IPS-18c (cell line): Measurements from ENCODE around the gene ATF6B.

Experiments used
- H3K4me3 ChIP-seq: 2 replicates; pipeline ENCODE4 v1.7.0; 2013; ENCODE audit warnings: low read depth, mild to moderate bottlenecking, low read length, moderate library complexity; ENCODE audit not compliant: insufficient read depth
- H3K9me3 ChIP-seq: one replicate; pipeline ENCODE4 v1.6.1; 2013; ENCODE audit warnings: mild to moderate bottlenecking, low read length, moderate library complexity; ENCODE audit not compliant: control insufficient read depth, insufficient read depth

ATF6B gene

DNA sequence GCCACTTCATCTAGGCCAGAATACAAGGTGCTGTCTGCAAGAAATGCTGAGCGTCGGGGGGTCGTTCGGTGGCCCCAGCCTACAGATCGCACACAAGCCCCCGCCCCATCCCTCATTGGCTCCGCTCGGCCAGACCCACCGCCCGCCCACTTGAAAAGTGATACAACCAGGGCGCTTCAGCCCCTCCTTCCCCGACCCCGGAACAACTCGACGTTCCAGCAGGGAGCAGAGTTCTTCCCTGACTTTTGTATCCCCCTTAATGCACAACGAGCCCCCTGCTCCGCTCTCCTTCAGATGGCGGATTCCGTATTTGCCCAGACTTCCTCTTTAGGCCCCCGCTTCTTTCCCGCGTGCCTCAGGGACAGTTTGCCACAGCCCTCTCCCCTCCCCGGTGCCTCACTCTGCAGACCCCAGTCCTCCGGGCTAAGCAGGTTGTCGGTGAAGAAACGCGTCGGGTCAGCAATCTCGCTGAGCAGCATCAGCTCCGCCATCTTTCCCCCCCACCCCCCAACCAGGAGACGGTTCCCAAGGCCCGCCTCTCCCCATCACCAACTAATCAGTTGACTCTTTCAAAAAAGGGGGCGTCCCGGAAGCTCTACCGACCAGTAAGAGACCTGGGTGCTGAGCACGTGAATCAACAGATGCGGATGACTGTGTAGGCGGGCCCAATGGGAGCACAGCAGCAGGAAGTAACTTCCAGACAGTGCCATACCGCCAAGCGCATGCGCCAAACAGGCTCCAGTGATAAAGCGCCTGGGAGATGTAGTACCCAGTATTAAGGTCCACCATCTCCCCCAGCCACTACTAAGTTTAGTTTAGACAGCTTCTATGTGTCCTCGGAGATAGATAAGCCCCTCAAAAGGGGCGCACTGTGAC is at the start of gene ATF6B:
Gene ATF6B (minus strand): TSS at position 530 of the 876 bp plus-strand sequence. CDS start 39 bp downstream, at position 491.
- H3K9me3 ChIP-seq, result no peaks in the 10 kb centered on the region
- peak within 1 kb of the TSS; percentile 92 for H3K4me3 ChIP-seq

DNA sequence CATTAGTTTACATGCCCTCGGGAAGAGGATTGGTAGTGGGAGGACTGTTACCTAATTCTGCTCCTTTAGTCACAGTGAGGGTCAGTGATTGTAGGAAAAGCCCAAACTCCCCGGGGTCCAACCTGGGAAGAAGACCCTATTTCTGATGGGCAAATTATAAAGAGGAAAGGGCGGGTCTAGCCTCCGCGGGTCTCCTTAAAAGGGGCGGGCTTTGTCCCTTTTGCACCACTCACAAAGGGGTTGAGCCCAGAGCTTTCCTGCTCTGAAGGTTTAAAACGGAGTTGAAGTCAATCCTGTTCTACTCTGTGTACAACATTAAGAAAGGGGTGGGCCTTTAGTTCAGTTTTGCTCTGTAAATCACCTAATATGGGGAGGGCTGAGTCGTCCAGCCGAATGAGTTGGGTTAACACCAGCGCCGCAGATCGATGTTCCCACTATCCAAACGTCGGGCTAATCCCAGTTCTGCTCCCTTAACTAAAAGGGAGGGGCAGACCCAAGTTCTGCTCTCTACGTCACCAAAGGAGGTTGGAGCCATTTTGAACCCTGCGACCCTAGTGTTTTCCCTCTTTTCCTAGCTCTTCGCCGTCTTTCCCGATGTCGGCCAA is 49.2 kb upstream of the ATF6B start:
- Histone ChIP-seq H3K4me3 (peak overlapping the region; percentile 89), H3K9me3 (no peaks in the 10 kb centered on the region)

DNA sequence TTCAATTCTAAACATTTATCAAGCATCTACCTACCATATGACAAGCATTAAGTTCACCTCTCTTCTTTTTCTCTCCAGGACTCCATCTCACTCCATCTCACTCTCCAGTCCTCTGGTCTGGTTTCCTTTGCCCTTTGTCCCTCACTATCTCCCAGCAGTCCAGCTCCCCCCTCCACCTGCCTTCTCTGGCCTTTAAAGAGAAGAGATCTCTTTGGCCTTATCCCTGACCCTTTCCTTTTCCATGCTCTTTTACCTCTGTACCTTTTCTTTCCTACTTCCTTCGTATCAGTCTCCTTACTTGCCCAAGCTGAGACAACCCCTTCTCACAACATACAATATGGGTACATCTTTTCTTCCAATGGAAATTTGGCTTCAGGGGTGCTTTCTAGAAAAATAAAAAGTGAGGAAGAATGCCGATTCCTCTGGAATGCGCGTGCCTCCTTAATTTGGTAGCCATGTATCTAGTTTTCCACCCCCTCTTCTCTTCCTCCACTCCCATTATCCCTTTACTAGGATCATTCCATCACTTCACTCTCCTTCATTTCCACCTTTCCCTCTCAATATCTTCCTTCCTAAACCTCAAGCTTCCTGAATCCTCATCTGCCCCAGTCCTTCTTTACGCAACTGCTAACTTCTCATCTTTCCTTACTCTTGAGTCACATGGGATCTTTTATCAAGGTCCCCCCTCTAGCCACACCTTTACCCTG is 48.6 kb upstream of the ATF6B start:
- peak overlapping the region; percentile 89 for H3K4me3 ChIP-seq
- no peaks in the 10 kb centered on the region for H3K9me3 ChIP-seq

DNA sequence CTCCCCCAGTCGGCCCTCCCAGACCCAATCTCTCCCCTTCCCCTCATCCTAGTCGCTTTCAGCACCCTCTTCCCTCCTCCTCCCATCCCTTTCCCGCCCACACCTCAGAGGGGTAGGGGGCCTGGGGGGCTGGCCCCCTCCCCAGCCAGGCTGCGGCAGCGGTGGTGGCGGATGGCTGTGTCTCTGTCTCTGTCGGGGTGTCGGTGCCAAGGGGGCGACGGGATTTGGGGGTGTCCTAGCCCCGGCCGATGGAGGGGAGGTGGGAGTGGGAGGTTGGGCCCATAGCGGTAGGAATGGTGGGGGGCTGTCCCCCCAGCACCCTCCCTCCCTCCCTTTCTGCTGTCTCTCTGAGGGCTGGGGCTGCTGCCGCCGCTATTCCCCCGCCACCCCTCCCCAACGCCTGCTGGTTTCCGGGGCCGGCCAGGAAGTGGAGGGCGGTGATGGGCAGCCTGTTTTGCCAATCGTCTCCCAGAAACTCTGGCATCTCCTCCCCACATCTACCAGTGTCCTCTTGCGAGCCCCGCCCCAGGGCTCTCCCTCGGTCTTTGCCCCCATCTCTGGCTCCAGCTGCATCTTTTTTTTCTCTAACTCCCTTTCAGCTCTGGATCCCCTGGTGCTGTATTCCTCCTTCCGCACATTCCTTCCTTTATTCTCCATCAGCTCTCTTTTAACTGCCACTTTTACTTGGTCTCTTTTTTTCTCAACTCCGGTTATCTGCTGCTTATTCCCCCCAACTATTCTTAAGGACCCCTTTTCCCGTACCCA is 47.8 kb upstream of the ATF6B start, which contains the start of gene AGPAT1:
Gene AGPAT1 (minus strand): TSS at position 374 of the 765 bp plus-strand sequence. CDS start 4,588 bp downstream, outside the sequence.
- Histone ChIP-seq H3K9me3 (no peaks in the 10 kb centered on the region), H3K4me3 (peak within 1 kb of the TSS; percentile 89)

DNA sequence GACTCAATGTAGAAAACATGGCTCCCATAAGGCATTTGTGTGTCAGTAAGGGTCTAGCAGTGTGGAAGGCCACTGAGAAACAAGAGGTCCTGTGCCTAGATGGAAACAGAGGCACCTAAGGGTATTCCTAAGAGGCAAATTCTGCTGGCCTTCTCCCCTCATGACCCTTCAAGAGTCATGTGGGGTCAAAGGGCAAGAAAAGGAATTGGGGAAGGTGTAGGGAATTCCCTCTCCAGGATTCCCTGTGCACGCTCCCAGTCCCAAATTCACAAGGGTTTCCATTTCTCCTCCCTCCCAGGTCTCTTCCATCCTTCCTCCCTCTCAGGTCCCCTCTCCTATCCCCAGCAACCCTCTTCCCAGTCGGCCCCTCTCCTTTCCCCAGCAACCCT is 47.3 kb upstream of the ATF6B start:
- H3K4me3 ChIP-seq, result peak overlapping the region; percentile 89

DNA sequence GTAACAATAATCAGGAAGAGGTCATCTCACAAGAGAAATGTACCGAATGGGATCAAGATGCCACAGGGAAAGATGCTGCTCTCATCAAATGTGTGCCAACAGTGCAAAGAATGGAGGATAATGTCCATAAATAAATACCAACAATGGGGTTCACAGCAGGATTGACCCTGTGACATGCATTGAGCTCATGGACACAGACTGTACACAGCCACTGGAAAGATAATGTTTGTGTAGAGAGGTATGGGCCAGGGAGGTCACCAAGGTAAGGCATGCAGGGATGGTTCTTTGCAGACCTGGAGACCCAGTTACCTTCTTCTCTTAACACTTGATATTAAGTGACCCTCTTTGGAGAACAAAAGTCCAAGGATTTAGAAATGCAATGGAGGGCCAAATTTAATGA is 46.4 kb upstream of the ATF6B start:
- Histone ChIP-seq H3K9me3 (no peaks in the 10 kb centered on the region), H3K4me3 (no peak overlapping the region)

More for the DNA sequence above, 47.3 kb upstream of the ATF6B start:
- no peaks in the 10 kb centered on the region for H3K9me3 ChIP-seq

DNA sequence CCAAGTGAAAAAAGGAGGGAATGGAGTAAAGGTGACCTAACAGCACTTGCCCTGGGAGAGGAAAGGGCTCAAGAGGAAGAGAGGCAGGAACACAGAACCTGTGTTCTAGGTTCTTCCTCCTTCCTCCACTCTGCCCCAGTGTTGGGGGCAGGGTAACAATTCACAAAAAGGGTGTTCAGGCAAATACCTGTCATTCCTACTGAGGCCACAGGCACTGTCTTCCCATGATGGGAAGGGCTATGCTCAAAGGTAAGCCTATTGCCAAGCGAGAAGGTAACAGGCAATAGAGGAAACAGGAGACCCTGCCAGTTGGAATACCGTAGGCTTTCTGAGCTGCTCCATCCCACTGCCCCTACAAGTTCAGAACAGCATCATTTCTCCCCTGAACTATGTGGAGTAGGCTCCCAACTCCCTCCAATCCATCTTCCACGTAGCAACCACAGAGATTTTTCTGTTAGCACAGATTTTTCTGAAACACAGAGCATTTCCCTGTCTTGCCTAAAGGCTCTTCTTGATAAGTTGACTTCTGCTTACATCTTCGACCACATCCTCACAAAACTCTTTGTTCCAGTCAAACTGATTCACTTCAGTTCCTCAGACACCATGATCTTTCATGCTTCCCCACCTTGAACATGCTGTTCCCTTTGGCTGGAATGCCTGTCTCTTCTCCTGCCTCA is 45.1 kb upstream of the ATF6B start:
- no peaks in the 10 kb centered on the region for H3K9me3 ChIP-seq
- H3K4me3 ChIP-seq, result 0 out of 2 replicates have a peak overlapping the region, but pooled peaks have one; percentile 10

DNA sequence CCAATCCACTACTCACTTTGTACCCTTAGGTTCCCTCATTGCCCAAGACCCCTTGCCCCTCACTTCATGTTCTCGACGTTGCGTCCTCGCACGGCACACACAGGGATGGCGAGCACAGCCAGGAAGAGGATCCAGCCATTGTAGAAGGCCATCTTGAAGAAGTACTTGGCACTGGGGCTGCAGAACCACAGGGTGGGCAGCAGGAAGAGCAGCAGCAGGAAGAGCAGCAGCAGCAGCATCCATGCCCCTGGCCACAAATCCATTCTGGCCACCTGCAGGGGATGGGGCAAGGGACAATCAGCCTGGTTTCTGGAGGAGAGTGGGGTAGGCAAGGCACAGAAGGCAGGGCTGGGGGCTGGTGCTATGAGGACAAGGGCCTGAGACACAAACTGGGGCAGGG is 43.2 kb upstream of the ATF6B start:
- H3K4me3 ChIP-seq, result no peak overlapping the region

DNA sequence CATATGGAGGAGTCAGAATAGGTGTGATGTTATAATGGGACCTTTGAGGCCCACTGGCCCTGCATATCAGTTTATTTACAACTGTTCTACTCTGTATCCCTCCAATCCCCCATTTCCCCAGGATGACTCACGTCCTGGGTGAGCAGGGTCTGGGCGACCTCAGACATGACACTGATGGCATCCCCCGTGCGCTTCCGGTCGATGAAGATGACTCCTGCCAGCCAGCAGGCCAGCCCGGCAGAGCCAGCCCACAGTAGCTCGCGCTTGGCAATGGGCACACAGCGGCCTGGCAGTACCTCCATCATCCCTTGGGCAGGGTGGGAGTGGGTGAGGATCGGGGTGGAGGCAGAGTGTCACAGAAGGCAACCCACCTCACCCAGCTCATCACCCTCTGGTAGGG is 42.2 kb upstream of the ATF6B start:
- Histone ChIP-seq H3K9me3 (no peaks in the 10 kb centered on the region), H3K4me3 (no peak overlapping the region)

More for the DNA sequence above, 43.2 kb upstream of the ATF6B start:
- H3K9me3 ChIP-seq, result no peaks in the 10 kb centered on the region

DNA sequence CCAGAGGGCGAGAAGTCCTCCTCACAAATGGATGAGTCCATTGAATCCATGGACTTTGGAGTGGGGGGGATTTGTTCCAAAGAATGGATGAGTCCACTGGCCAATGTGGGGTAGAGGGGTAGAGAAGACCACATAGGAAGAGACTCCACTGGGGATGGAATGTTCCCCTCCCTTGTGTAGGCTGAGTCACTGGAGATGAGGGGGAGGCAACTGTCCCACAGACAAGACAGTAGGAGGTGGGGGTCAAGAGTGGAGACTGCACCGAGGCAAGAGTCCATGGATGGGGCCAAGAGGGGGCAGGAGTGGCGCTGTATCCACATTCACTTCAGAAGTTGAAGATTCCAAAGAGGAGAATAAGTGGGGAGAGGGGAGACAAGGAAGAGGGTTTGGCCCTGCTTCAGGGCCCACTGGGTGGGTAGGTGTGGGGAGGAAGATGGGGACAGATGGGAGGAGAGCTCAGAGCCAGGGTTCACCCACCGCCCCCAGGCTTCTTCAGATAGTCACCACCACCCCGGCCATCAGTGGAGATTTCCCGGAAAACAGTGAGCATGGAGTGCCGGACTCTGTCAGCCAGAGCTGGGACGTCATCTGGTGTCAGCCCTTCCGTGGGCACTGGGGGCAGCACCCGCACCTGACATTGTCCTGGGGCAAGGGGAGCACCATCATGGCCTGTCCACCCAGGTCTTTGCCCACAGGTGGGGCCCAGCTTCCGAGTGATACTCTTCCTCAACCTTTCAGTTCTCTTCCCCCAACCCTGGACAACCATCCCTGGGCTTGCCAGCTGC is 41.0 kb upstream of the ATF6B start:
- H3K4me3 ChIP-seq, result no peak overlapping the region
- no peaks in the 10 kb centered on the region for H3K9me3 ChIP-seq

DNA sequence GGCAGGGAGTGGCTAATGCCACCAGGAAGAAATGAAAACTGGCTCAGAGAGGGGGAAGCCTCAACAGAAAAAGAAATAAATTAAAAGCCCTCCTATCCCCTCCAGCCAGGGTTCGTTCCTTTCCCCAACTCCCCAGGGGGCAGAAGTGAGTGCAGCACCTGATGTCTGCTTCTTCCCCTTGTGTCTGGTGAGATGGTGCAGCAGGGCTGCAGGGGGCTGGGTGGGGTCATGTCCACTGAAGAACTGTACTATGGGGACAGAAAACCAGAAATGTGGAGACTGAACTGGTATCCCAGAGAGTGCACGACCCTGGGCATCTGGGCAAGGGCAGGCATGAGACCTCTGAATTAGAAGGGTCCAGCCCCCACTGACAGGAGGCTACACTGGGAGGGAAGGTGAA is 40.3 kb upstream of the ATF6B start:
- H3K4me3 ChIP-seq, result no peak overlapping the region
- H3K9me3 ChIP-seq, result no peaks in the 10 kb centered on the region

DNA sequence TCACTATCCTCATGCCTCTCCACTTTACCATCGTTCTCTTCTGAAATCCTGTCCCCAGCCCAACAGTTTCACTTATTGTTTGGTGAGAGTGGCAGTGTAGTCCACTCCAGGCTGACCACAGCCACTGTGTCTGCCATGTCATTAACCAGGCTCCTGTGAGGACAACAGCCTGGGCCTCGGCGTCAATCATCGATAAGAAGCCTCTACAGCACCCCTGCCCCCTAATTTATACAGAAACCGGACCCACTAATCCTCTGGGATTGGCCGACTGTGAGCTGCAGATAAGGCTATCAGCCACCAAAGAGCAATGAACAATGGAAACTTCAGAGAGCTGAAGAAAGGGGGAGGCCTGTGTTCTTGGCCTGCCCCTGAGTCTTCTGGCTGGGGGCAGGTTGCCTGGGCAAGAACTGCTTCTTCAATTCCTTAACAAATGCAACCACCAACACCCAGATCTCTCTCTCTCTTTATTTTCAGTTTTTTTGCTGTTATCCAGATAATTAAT is 39.8 kb upstream of the ATF6B start:
- H3K9me3 ChIP-seq, result no peaks in the 10 kb centered on the region

DNA sequence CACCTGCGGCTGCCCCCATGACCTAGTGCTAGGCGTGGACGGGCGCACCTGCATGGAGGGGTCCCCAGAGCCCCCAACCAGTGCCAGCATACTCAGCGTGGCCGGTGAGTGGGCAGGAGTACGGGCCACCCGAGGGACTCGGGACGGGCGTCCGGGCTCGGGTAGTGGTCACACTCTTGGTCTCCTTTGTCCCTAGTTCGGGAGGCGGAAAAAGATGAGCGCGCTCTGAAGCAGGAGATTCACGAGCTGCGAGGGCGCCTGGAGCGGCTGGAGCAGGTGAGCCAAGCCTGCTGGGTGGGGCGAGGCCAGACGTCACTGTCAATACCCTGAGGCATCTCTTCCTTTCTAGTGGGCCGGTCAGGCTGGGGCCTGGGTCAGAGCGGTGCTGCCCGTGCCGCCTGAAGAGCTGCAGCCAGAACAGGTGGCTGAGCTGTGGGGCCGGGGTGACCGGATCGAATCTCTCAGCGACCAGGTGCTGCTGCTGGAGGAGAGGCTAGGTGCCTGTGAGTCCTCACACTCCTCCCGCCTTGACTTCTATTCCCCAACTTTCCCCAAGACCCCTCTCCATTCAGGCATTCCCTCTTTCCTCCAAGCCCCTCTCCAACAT is 39.2 kb upstream of the ATF6B start:
- H3K4me3 ChIP-seq, result no peak overlapping the region
- no peaks in the 10 kb centered on the region for H3K9me3 ChIP-seq

More for the DNA sequence above, 39.8 kb upstream of the ATF6B start:
- no peak overlapping the region for H3K4me3 ChIP-seq

DNA sequence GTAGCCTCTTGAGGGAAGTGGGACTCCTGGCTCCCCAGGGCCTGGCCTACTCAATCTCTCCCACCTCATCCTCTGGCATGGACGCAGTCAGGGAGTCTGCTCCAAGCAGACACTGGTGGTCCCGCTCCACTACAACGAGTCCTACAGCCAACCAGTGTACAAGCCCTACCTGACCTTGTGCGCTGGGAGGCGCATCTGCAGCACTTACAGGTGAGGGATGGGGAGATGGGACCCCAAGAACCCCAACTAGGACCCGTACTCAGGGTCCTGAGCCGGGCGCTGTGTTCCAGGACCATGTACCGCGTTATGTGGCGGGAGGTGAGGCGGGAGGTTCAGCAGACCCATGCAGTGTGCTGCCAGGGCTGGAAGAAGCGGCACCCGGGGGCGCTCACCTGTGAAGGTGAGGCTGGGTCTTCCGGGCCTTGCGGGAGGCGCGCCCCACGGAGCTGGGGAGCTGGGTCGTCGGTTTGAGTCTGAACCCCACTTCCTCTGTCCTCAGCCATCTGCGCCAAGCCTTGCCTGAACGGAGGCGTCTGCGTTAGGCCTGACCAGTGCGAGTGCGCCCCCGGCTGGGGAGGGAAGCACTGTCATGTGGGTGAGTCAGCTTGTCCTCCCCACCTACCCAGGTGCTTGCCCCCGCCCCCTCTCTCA is 38.5 kb upstream of the ATF6B start:
- H3K4me3 ChIP-seq, result no peak overlapping the region

DNA sequence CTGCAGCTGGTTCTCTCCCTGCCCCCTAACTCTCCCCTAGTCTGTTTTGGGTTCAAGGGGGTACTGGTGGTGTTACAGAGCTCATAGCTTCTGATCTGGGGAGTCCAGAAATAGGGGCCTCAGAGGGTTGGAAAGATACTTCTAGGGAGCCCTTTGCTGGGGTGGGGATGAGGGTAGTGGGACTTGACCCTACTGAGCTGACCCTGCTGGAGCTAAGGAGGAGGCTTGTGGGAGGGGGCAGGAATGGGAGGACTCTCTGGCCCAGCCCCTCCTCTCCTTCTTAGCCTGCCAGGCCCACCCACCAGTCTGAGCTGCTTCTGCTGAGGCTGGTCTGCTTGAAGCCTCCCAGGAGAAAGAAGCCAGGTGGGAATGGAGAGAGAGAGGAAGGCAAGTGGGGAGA is 36.2 kb upstream of the ATF6B start, which contains the start of gene EGFL8:
Gene EGFL8 (plus strand): TSS at position 301 of the 400 bp plus-strand sequence. CDS start 1,571 bp downstream, outside the sequence.
- Histone ChIP-seq H3K4me3 (no peak within 1 kb of the TSS), H3K9me3 (no peaks in the 10 kb centered on the region)

More for the DNA sequence above, 38.5 kb upstream of the ATF6B start:
- no peaks in the 10 kb centered on the region for H3K9me3 ChIP-seq
